CD14-positive monocyte (primary cell): ENCODE measurements around the gene KDM4C. TPM values are rescaled to one million over a fixed set of nuclear protein-coding genes. Genes with fewer than 3 reads are reported as not detected.

Experiments used
- DNase-seq, 3 donors: peaks; one replicate each; pipeline ENCODE4 v3.0.0-alpha.2; 2011 to 2022
- H2AFZ ChIP-seq: 2 replicates; pipeline ENCODE4 v1.6.0; 2012; ENCODE audit warnings: mild to moderate bottlenecking, low read depth, low read length, inconsistent platforms; ENCODE audit not compliant: insufficient read depth, poor library complexity, severe bottlenecking
- H3K27ac ChIP-seq, 2 donors: 1 replicate in 1 of 2; 2 replicates in 1 of 2; pipeline ENCODE4 v1.5.1; 2012 to 2013; ENCODE audit warnings: low read length in 2 of 2, control low read depth in 1 of 2, inconsistent platforms in 1 of 2, low read depth in 1 of 2, mild to moderate bottlenecking in 1 of 2
- H3K27me3 ChIP-seq, 2 donors: one replicate each; pipeline versions ENCODE4 v1.6.0 to v1.6.1; 2011 to 2013; ENCODE audit warnings: low read length in 2 of 2; ENCODE audit not compliant: control insufficient read depth in 2 of 2, insufficient read depth in 2 of 2
- H3K36me3 ChIP-seq, 2 donors: replicated peaks in 1 of 2; 1 replicate in 1 of 2; 2 replicates in 1 of 2; pipeline versions ENCODE4 v1.5.1 to v1.6.1; 2012 to 2013; ENCODE audit warnings: low read length in 2 of 2, control low read depth in 1 of 2, inconsistent platforms in 1 of 2, mild to moderate bottlenecking in 1 of 2; ENCODE audit not compliant: insufficient read depth in 2 of 2, control insufficient read depth in 1 of 2
- H3K4me1 ChIP-seq, 2 donors: 1 replicate in 1 of 2; 2 replicates in 1 of 2; pipeline versions ENCODE4 v1.5.1 to v1.6.1; 2012 to 2013; ENCODE audit warnings: low read length in 2 of 2, control low read depth in 1 of 2, inconsistent platforms in 1 of 2, mild to moderate bottlenecking in 1 of 2, moderate library complexity in 1 of 2; ENCODE audit not compliant: insufficient read depth in 2 of 2, control insufficient read depth in 1 of 2
- H3K4me2 ChIP-seq: replicated peaks from 2 replicates; pipeline ENCODE3; 2012; ENCODE audit warnings: low read length, moderate library complexity, mild to moderate bottlenecking; ENCODE audit not compliant: poor library complexity, severe bottlenecking; ENCODE audit errors: extremely low read depth
- H3K4me3 ChIP-seq, 3 experiments: fragments of 200-600 bp in 1 of 3; sonication (generic) in 1 of 3; replicated peaks in 1 of 3; 1 replicate in 2 of 3; 2 replicates in 1 of 3; pipeline ENCODE4 v1.5.1; 2011 to 2013; ENCODE audit warnings: low read length in 3 of 3, mild to moderate bottlenecking in 3 of 3, control low read depth in 2 of 3, low read depth in 2 of 3, inconsistent platforms in 1 of 3, moderate library complexity in 1 of 3
- H3K79me2 ChIP-seq: 2 replicates; pipeline ENCODE4 v1.6.0; 2012; ENCODE audit warnings: mild to moderate bottlenecking, control low read depth, inconsistent platforms, low read length, moderate library complexity; ENCODE audit not compliant: insufficient read depth
- H3K9ac ChIP-seq: 2 replicates; pipeline ENCODE4 v1.6.0; 2017; ENCODE audit warnings: low read length, mild to moderate bottlenecking; ENCODE audit not compliant: insufficient read depth, poor library complexity, severe bottlenecking
- H3K9me3 ChIP-seq, 2 donors: replicated peaks in 1 of 2; 1 replicate in 1 of 2; 2 replicates in 1 of 2; pipeline versions ENCODE4 v1.5.1 to v1.6.1; 2012 to 2013; ENCODE audit warnings: low read length in 2 of 2, control low read depth in 1 of 2; ENCODE audit not compliant: control insufficient read depth in 1 of 2, insufficient read depth in 1 of 2
- H4K20me1 ChIP-seq: 2 replicates; pipeline ENCODE4 v1.6.0; 2012; ENCODE audit warnings: mild to moderate bottlenecking, low read length, control low read depth, moderate library complexity; ENCODE audit not compliant: insufficient read depth
- H3K27ac Mint-ChIP-seq, 7 donors: one replicate each; pipeline ENCODE4 v1.8.0; 2020; ENCODE audit warnings: mild to moderate bottlenecking in 7 of 7, mixed read lengths in 7 of 7, moderate library complexity in 6 of 7, inconsistent platforms in 2 of 7
- H3K27me3 Mint-ChIP-seq, 3 donors: one replicate each; pipeline ENCODE4 v1.8.0; 2021 to 2022; ENCODE audit warnings: low read depth in 3 of 3, mild to moderate bottlenecking in 3 of 3, mixed read lengths in 3 of 3, moderate library complexity in 3 of 3, inconsistent platforms in 1 of 3
- H3K36me3 Mint-ChIP-seq, 2 donors: one replicate each; pipeline ENCODE4 v1.8.0; 2020; ENCODE audit warnings: mixed read lengths in 2 of 2, inconsistent platforms in 1 of 2, mild to moderate bottlenecking in 1 of 2
- H3K4me1 Mint-ChIP-seq: one replicate; pipeline ENCODE4 v1.8.0; 2020; ENCODE audit warnings: mild to moderate bottlenecking, mixed read lengths
- H3K4me3 Mint-ChIP-seq, 2 donors: one replicate each; pipeline ENCODE4 v1.8.0; 2020; ENCODE audit warnings: mild to moderate bottlenecking in 2 of 2, mixed read lengths in 2 of 2, moderate library complexity in 1 of 2
- H3K9me3 Mint-ChIP-seq, 7 donors: one replicate each; pipeline ENCODE4 v1.8.0; 2020 to 2022; ENCODE audit warnings: mixed read lengths in 7 of 7, mild to moderate bottlenecking in 6 of 7, moderate library complexity in 6 of 7, inconsistent platforms in 2 of 7
- CTCF ChIP-seq: fragments of 200-600 bp; IDR thresholded peaks from one replicate; pipeline ENCODE4 v1.8.0; 2022; ENCODE audit warnings: antibody characterized with exemption, mild to moderate bottlenecking
- WGBS: methylation state at CpG from one replicate; pipeline ENCODE4 v1.1.5; 2013; ENCODE audit warnings: missing lambda C conversion rate; ENCODE audit not compliant: insufficient coverage; 5-methylcytosine and 5-hydroxymethylcytosine counted together
- intact Hi-C, 2 donors: fragments of 100-400 bp; cut with micrococcal nuclease; formaldehyde crosslinking; loops; one replicate each; pipeline versions ENCODE4 v1.15.0 to v1.15.1; 2023
- polyA plus RNA-seq, 3 donors: library from polyadenylated mRNA; depleted of rRNA in 1 of 3; unstranded in 2 of 3; stranded (reverse) in 1 of 3; fragments of 300-500 nt in 2 of 3; fragments of >200 nt in 1 of 3; fragmentation: Illumina TruSeq in 2 of 3; gene quantifications; 1 replicate in 2 of 3; 2 replicates in 1 of 3; pipeline ENCODE4 v1.2.3, GENCODE V29; 2012 to 2021

Gene KDM4C
- polyA plus RNA-seq, 3 donors: 15.2 to 36.2 (median 17.1) TPM

- no peak overlapping the region for H3K4me3 Mint-ChIP-seq
- H3K36me3 ChIP-seq: peaks cover 20 to 39% of the 10 kb centered on the region in 2 donors
- WGBS: 100% methylated on average over 2 of the region's 13 CpGs
- no peaks in the 10 kb centered on the region for H3K4me1 ChIP-seq
- no peak for DNase-seq
- peaks cover 0 to 2% (median 0%) of the 10 kb centered on the region in 7 donors for H3K9me3 Mint-ChIP-seq
- H3K79me2 ChIP-seq: no peaks in the 10 kb centered on the region
- no peaks in the 10 kb centered on the region for H3K27me3 ChIP-seq
- no peak overlapping the region for H2AFZ ChIP-seq
- no peaks in the 10 kb centered on the region for H3K9me3 ChIP-seq
- no peaks in the 10 kb centered on the region for H4K20me1 ChIP-seq
- no peak overlapping the region for H3K4me2 ChIP-seq
- no peaks in the 10 kb centered on the region for H3K27me3 Mint-ChIP-seq
- TF ChIP-seq CTCF: no peak
- no peak overlapping the region for H3K27ac ChIP-seq
- no peaks in the 10 kb centered on the region for H3K4me1 Mint-ChIP-seq
- intact Hi-C loops: no loop called here
- H3K27ac Mint-ChIP-seq: no peak overlapping the region
- peaks cover 30 to 45% of the 10 kb centered on the region in 2 donors for H3K36me3 Mint-ChIP-seq
- no peak overlapping the region for H3K4me3 ChIP-seq
- H3K9ac ChIP-seq: no peak overlapping the region
These were observed 406.9 kb downstream of the KDM4C start for GRCh38 chr9:7164440-7165330.

DNA sequence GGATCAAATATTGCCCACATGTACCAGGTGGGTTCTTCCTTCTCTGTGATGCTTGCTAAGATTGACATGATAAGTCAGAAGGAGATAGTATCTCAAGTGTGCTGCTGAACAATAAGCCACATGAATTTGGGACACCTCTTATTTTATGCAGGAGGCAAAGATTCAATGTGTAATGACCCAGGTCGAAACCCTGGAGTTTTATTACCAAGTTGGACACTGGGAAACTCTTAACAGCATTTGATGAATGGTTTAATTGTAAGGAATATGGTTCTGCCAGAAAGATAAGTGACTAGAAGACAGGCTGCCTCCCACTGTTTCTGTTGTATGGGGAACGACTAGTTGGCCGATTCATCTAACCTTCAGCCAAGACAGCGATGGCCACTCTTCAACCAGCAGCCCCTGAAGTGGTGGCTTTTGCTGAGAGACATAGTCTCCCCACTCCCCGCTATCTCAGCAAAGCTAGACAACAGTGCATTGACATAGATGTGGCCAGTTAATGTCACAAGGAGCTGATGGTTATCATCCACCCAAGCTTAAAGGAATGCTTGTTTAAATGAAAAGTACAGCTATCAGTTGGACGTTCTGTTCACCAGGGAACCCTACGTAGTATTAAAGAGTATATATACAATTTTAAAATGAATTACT, 407.7 kb downstream of the KDM4C start:
- WGBS: 100% methylated on average over 3 of the region's 7 CpGs
- Histone ChIP-seq H3K9ac (no peak overlapping the region), H4K20me1 (no peaks in the 10 kb centered on the region), H3K27ac (no peak overlapping the region), H2AFZ (no peak overlapping the region), H3K79me2 (no peaks in the 10 kb centered on the region), H3K4me3 (no peak overlapping the region), H3K9me3 (no peaks in the 10 kb centered on the region), H3K4me2 (no peak overlapping the region), H3K36me3 (peaks cover 28 to 46% of the 10 kb centered on the region in 2 donors), H3K27me3 (no peaks in the 10 kb centered on the region), H3K4me1 (no peaks in the 10 kb centered on the region)
- TF ChIP-seq CTCF: no peak
- peaks cover 30 to 46% of the 10 kb centered on the region in 2 donors for H3K36me3 Mint-ChIP-seq
- H3K4me3 Mint-ChIP-seq: no peak overlapping the region
- DNase-seq: no peak
- H3K4me1 Mint-ChIP-seq: no peaks in the 10 kb centered on the region
- H3K9me3 Mint-ChIP-seq: peaks cover 0 to 2% (median 0%) of the 10 kb centered on the region in 7 donors
- no peak overlapping the region for H3K27ac Mint-ChIP-seq
- no peaks in the 10 kb centered on the region for H3K27me3 Mint-ChIP-seq
- intact Hi-C loops: no loop called here
